DOHH2 (cell line): ENCODE measurements around the gene PC.

Experiments used
- EZH2phosphoT487 ChIP-seq: fragments of 200-600 bp; sonication (generic); IDR thresholded peaks from 2 replicates; pipeline ENCODE4 v1.6.1; 2017; ENCODE audit warnings: borderline replicate concordance, mild to moderate bottlenecking, antibody characterized with exemption, low read length, moderate library complexity, mixed read lengths
- TF ChIP-seq, protein P1 (sequence below): fragments of 200-600 bp; sonication (generic); IDR thresholded peaks from one replicate; pipeline ENCODE4 v1.5.1; 2014; ENCODE audit warnings: antibody characterized with exemption, mild to moderate bottlenecking, low read depth, low read length; ENCODE audit not compliant: poor library complexity, severe bottlenecking

DNA sequence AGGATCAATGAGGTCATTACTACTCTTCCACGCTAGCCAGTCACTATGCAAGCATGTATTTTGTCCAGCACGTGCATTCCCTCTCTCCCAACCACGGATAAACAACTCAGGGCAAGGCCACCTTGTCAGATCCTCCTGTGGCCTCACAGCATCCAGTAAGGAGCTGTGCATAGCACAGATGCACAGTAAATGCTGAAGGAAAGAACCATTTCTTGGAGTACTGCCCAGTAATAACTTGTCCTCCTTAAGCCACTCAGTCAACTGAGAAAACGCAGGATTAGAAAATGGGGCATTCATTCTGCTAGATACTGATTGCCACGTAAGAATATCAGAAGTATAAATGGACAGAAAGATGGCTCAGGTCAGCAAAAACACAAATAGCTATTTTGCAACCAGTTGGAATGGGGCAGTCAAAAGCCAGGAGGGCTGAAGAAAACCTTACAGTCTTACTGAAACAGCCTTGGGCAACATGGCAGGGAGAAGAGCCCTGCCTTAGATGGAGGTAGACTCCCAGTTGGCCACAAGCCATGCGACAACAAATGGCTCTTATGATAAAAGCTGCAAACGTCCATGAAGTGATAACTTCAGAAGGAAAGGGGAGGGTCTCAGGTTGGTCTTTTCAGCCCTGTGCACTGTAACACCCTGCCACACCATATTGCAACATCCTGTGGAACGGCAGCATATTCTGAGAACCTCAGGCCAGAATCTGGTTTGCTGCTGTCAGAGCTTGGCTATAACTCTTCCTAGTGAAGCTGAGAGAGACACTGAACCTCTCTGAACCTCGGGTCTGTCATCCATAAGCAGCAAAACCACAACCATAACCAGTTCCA lies 23.0 kb downstream of the PC start:
- TF ChIP-seq, protein P1, sequence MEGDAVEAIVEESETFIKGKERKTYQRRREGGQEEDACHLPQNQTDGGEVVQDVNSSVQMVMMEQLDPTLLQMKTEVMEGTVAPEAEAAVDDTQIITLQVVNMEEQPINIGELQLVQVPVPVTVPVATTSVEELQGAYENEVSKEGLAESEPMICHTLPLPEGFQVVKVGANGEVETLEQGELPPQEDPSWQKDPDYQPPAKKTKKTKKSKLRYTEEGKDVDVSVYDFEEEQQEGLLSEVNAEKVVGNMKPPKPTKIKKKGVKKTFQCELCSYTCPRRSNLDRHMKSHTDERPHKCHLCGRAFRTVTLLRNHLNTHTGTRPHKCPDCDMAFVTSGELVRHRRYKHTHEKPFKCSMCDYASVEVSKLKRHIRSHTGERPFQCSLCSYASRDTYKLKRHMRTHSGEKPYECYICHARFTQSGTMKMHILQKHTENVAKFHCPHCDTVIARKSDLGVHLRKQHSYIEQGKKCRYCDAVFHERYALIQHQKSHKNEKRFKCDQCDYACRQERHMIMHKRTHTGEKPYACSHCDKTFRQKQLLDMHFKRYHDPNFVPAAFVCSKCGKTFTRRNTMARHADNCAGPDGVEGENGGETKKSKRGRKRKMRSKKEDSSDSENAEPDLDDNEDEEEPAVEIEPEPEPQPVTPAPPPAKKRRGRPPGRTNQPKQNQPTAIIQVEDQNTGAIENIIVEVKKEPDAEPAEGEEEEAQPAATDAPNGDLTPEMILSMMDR = no peak
- TF ChIP-seq EZH2phosphoT487 = no peak
